H1 (cell line): ENCODE results near the gene KIT. TPM values are rescaled to one million over a fixed set of nuclear protein-coding genes. Genes with fewer than 3 reads are reported as not detected.

Source experiments
- CTCF ChIA-PET: fragments of 300-600 bp; sonication (Branson Sonifier 250); formaldehyde crosslinking; loops from one replicate; lab custom pipeline; 2021; ENCODE audit not compliant: partially characterized antibody; lab: Charles Lee
- POLR2A ChIA-PET: fragments of 300-600 bp; sonication (Branson Sonifier 250); formaldehyde crosslinking; loops from one replicate; lab custom pipeline; 2021; ENCODE audit warnings: inconsistent platforms; ENCODE audit not compliant: partially characterized antibody; lab: Charles Lee
- DNase-seq, 2 experiments: peaks; one replicate each; pipeline versions ENCODE4 v3.0.0 to v3.0.0-alpha.2; 2010 to 2022; ENCODE audit warnings: low spot score in 2 of 2, low read depth in 1 of 2, mixed read lengths in 1 of 2
- FAIRE-seq: peaks from 2 replicates; lab custom pipeline; 2011; peaks lifted over from hg19 to GRCh38; lab: Jason Lieb, UNC
- H2AFZ ChIP-seq: 2 replicates; pipeline ENCODE4 v1.8.1; 2012; ENCODE audit warnings: low read length, inconsistent platforms
- H2AK5ac ChIP-seq: 2 replicates; pipeline ENCODE4 v1.6.1; 2013; ENCODE audit warnings: low read depth, low read length
- H2BK120ac ChIP-seq: replicated peaks from 2 replicates; pipeline ENCODE3; 2013; ENCODE audit warnings: low read depth, low read length, inconsistent platforms
- H2BK12ac ChIP-seq: 2 replicates; pipeline ENCODE4 v1.6.1; 2013; ENCODE audit warnings: low read depth, low read length
- H2BK15ac ChIP-seq: 2 replicates; pipeline ENCODE4 v1.6.1; 2013; ENCODE audit warnings: low read length
- H2BK20ac ChIP-seq: 2 replicates; pipeline ENCODE4 v1.6.1; 2013; ENCODE audit warnings: low read length
- H2BK5ac ChIP-seq: 2 replicates; pipeline ENCODE4 v1.6.1; 2013; ENCODE audit warnings: low read depth, low read length
- H3K14ac ChIP-seq: 2 replicates; pipeline ENCODE4 v1.6.1; 2013; ENCODE audit warnings: inconsistent platforms; ENCODE audit not compliant: insufficient read length
- H3K18ac ChIP-seq: 2 replicates; pipeline ENCODE4 v1.6.1; 2013; ENCODE audit warnings: low read length; ENCODE audit errors: extremely low read depth
- H3K23ac ChIP-seq: 2 replicates; pipeline ENCODE4 v1.6.1; 2013; ENCODE audit warnings: inconsistent platforms; ENCODE audit not compliant: insufficient read length
- H3K23me2 ChIP-seq: 2 replicates; pipeline ENCODE4 v1.6.1; 2013; ENCODE audit warnings: low read depth, low read length
- H3K27ac ChIP-seq: 2 replicates; pipeline ENCODE4 v1.6.1; 2011; ENCODE audit warnings: low read depth, low read length, inconsistent platforms
- H3K27me3 ChIP-seq, 4 experiments: replicated peaks in 1 of 4; 1 replicate in 1 of 4; 2 replicates in 3 of 4; pipeline versions ENCODE4 v1.6.1 to v1.8.1; 2011 to 2013; ENCODE audit warnings: low read length in 3 of 4, mild to moderate bottlenecking in 3 of 4, inconsistent platforms in 2 of 4, mixed read lengths in 2 of 4, moderate library complexity in 1 of 4; ENCODE audit not compliant: control insufficient read depth in 3 of 4, insufficient read depth in 3 of 4; ENCODE audit errors: extremely low read depth in 1 of 4
- H3K36me3 ChIP-seq, 4 experiments: 2 replicates each; pipeline versions ENCODE4 v1.6.1 to v1.8.1; 2011 to 2013; ENCODE audit warnings: mild to moderate bottlenecking in 4 of 4, low read length in 3 of 4, moderate library complexity in 2 of 4, control low read depth in 1 of 4, inconsistent platforms in 1 of 4; ENCODE audit not compliant: insufficient read depth in 4 of 4, control insufficient read depth in 2 of 4
- H3K4ac ChIP-seq: replicated peaks from 2 replicates; pipeline ENCODE3; 2013; ENCODE audit warnings: low read length, low read depth, mixed read lengths, inconsistent platforms; ENCODE audit not compliant: insufficient read length
- H3K4me1 ChIP-seq, 4 experiments: replicated peaks in 1 of 4; 1 replicate in 1 of 4; 2 replicates in 3 of 4; pipeline versions ENCODE4 v1.6.1 to v1.8.1; 2011 to 2013; ENCODE audit warnings: low read length in 3 of 4, inconsistent platforms in 2 of 4, mixed read lengths in 1 of 4; ENCODE audit not compliant: insufficient read depth in 4 of 4, control insufficient read depth in 3 of 4
- H3K4me2 ChIP-seq, 2 experiments: 2 replicates each; pipeline versions ENCODE4 v1.6.1 to v1.8.1; 2011 to 2013; ENCODE audit warnings: low read depth in 2 of 2, low read length in 2 of 2, control low read depth in 1 of 2, inconsistent platforms in 1 of 2, mild to moderate bottlenecking in 1 of 2; ENCODE audit not compliant: insufficient read depth in 1 of 2
- H3K4me3 ChIP-seq, 4 experiments: fragments of 200-600, 300-600 bp in 1 of 4; sonication (generic), shearing (Covaris generic), sonication (Bioruptor Twin) in 1 of 4; 2 replicates each; pipeline versions ENCODE4 v1.5.1 to v1.8.1; 2011 to 2016; ENCODE audit warnings: low read length in 4 of 4, low read depth in 3 of 4, control low read depth in 2 of 4, inconsistent platforms in 2 of 4, mild to moderate bottlenecking in 2 of 4, mixed read lengths in 1 of 4, moderate library complexity in 1 of 4; ENCODE audit not compliant: insufficient read depth in 2 of 4; ENCODE audit errors: extremely low read depth in 1 of 4
- H3K56ac ChIP-seq: replicated peaks from 2 replicates; pipeline ENCODE3; 2013; ENCODE audit warnings: low read depth, mild to moderate bottlenecking, mixed read lengths, low read length, inconsistent platforms; ENCODE audit not compliant: insufficient read length
- H3K79me1 ChIP-seq: 2 replicates; pipeline ENCODE4 v1.6.1; 2013; ENCODE audit warnings: low read depth, low read length, control low read depth
- H3K79me2 ChIP-seq, 2 experiments: 2 replicates each; pipeline versions ENCODE4 v1.6.1 to v1.8.1; 2012 to 2013; ENCODE audit warnings: low read length in 2 of 2, mild to moderate bottlenecking in 2 of 2, inconsistent platforms in 1 of 2; ENCODE audit not compliant: insufficient read depth in 2 of 2, control insufficient read depth in 1 of 2
- H3K9ac ChIP-seq, 4 experiments: replicated peaks in 1 of 4; 1 replicate in 1 of 4; 2 replicates in 3 of 4; pipeline versions ENCODE4 v1.6.1 to v1.8.1; 2011 to 2013; ENCODE audit warnings: low read depth in 3 of 4, low read length in 3 of 4, control low read depth in 2 of 4, mild to moderate bottlenecking in 2 of 4, moderate library complexity in 2 of 4, inconsistent platforms in 1 of 4; ENCODE audit errors: extremely low read depth in 1 of 4
- H3K9me3 ChIP-seq, 2 experiments: 2 replicates each; pipeline versions ENCODE4 v1.6.1 to v1.8.1; 2012 to 2013; ENCODE audit warnings: mild to moderate bottlenecking in 2 of 2, moderate library complexity in 2 of 2, control low read depth in 1 of 2, inconsistent platforms in 1 of 2, low read depth in 1 of 2, low read length in 1 of 2, mixed read lengths in 1 of 2; ENCODE audit not compliant: insufficient read depth in 2 of 2
- H4K20me1 ChIP-seq, 2 experiments: replicated peaks in 1 of 2; 2 replicates each; pipeline versions ENCODE3 to v1.8.1; 2011 to 2013; ENCODE audit warnings: inconsistent platforms in 2 of 2, low read length in 2 of 2, mild to moderate bottlenecking in 1 of 2; ENCODE audit not compliant: insufficient read depth in 2 of 2, control insufficient read depth in 1 of 2
- H4K5ac ChIP-seq: 2 replicates; pipeline ENCODE4 v1.6.1; 2013; ENCODE audit warnings: low read length, low read depth, mixed read lengths, inconsistent platforms; ENCODE audit not compliant: insufficient read length
- H4K8ac ChIP-seq: 2 replicates; pipeline ENCODE4 v1.8.0; 2013; ENCODE audit warnings: mild to moderate bottlenecking, moderate library complexity, low read length, inconsistent platforms; ENCODE audit not compliant: insufficient read depth; ENCODE audit errors: extremely low read depth
- H4K91ac ChIP-seq: replicated peaks from 2 replicates; pipeline ENCODE3; 2013; ENCODE audit warnings: low read length, mixed read lengths, inconsistent platforms; ENCODE audit not compliant: insufficient read length
- ATF2 ChIP-seq: IDR thresholded peaks from 2 replicates; pipeline ENCODE4 v1.6.1; 2012; ENCODE audit warnings: low read length, inconsistent platforms
- BACH1 ChIP-seq: IDR thresholded peaks from 2 replicates; pipeline ENCODE4 v1.6.1; 2012; ENCODE audit warnings: low read length, improper control_type of control experiment
- CTCF ChIP-seq, 3 experiments: IDR thresholded peaks; 1 replicate in 2 of 3; 2 replicates in 1 of 3; pipeline versions ENCODE4 v1.5.1 to v1.6.1; 2011; ENCODE audit warnings: low read length in 3 of 3, mild to moderate bottlenecking in 3 of 3, inconsistent platforms in 2 of 3, low read depth in 1 of 3, moderate library complexity in 1 of 3; ENCODE audit not compliant: insufficient read depth in 1 of 3; ENCODE audit errors: control extremely low read depth in 1 of 3
- GTF2F1 ChIP-seq: IDR thresholded peaks from 2 replicates; pipeline ENCODE4 v1.6.1; 2012; ENCODE audit warnings: low read depth, low read length, improper control_type of control experiment, borderline replicate concordance
- HDAC6 ChIP-seq: IDR thresholded peaks from one replicate; pipeline ENCODE4 v1.7.1; 2012; ENCODE audit warnings: low read depth, mild to moderate bottlenecking, inconsistent platforms, low read length, moderate library complexity
- RXRA ChIP-seq: IDR thresholded peaks from 2 replicates; pipeline ENCODE4 v1.6.1; 2011; ENCODE audit warnings: low read depth, mild to moderate bottlenecking, low read length, moderate library complexity; ENCODE audit not compliant: insufficient read depth
- SIN3A ChIP-seq, 2 experiments: IDR thresholded peaks in 1 of 2; conservative IDR thresholded peaks in 1 of 2; 2 replicates each; pipeline ENCODE4 v1.6.1; 2011 to 2012; ENCODE audit warnings: low read length in 2 of 2, improper control_type of control experiment in 1 of 2, low read depth in 1 of 2, mild to moderate bottlenecking in 1 of 2
- SP2 ChIP-seq: IDR thresholded peaks from 2 replicates; pipeline ENCODE4 v1.6.1; 2012; ENCODE audit warnings: mild to moderate bottlenecking, low read length, inconsistent platforms
- WGBS, 2 experiments: shearing (Covaris generic) in 1 of 2; methylation state at CpG; one replicate each; pipeline versions ENCODE4 v1.1.6 to v1.1.7; 2013 to 2015; ENCODE audit warnings: low lambda C conversion rate in 2 of 2, mixed read lengths in 2 of 2, inconsistent platforms in 1 of 2, low coverage in 1 of 2, missing lambda C conversion rate in 1 of 2; ENCODE audit not compliant: insufficient replicate concordance in 2 of 2, insufficient coverage in 1 of 2, insufficient read length in 1 of 2; ENCODE audit errors: extremely low coverage in 1 of 2, missing lambda C conversion rate in 1 of 2; 5-methylcytosine and 5-hydroxymethylcytosine counted together
- polyA plus RNA-seq, 7 experiments: library from polyadenylated mRNA; depleted of rRNA in 3 of 7; stranded (reverse) in 5 of 7; unstranded in 2 of 7; fragments of >200 nt in 5 of 7; fragments of 200-250 nt in 2 of 7; gene quantifications; 1 replicate in 5 of 7; 2 replicates in 1 of 7; 4 replicates in 1 of 7; pipeline versions ENCODE4 v1.2.1 to v1.2.3, GENCODE V29; 2011 to 2013; ENCODE audit warnings: missing spikeins in 2 of 7, mixed read lengths in 2 of 7
- total RNA-seq: library from RNA; stranded (reverse); fragmentation: NEBNext Ultra II Directional; extraction: Animal tissue kit (Norgen Biotek cat#: 25700); gene quantifications from 2 replicates; pipeline ENCODE4 v1.2.1, GENCODE V29; 2021

The KIT gene
- total and polyA plus RNA-seq, 2 of the 8 experiments (the other 6 are each of a cell fraction or from before 2014, with no cell fraction given): 14.4 to 24.8 TPM

GRCh38 chr4:54643958-54644751 lies 13.6 kb upstream of the KIT start:
- Histone ChIP-seq H3K56ac (no peak overlapping the region), H2AFZ (no peak overlapping the region), H4K8ac (no peak overlapping the region), H3K27me3 (no peaks in the 10 kb centered on the region), H2AK5ac (no peak overlapping the region), H2BK5ac (no peak overlapping the region), H4K91ac (no peak overlapping the region), H3K18ac (no peak overlapping the region), H3K27ac (no peak overlapping the region), H3K9me3 (no peaks in the 10 kb centered on the region), H3K4me3 (no peak overlapping the region), H3K36me3 (no peaks in the 10 kb centered on the region), H2BK12ac (no peak overlapping the region), H3K14ac (no peak overlapping the region), H3K4ac (no peak overlapping the region), H3K9ac (no peak overlapping the region), H3K23ac (no peak overlapping the region), H2BK120ac (no peak overlapping the region), H4K5ac (no peak overlapping the region), H3K79me2 (no peaks in the 10 kb centered on the region), H3K4me2 (no peak overlapping the region), H2BK15ac (no peak overlapping the region), H4K20me1 (no peaks in the 10 kb centered on the region), H3K79me1 (no peaks in the 10 kb centered on the region), H2BK20ac (no peak overlapping the region)
- DNase-seq (no peak), FAIRE-seq (no peak)
- CTCF ChIA-PET: no interaction called here
- 97% methylated on average over 6 of the region's 6 CpGs; no CpG with 5 or more reads in 1 of the 2 experiments for WGBS, 2 experiments
- POLR2A ChIA-PET: no interaction called here
- TF ChIP-seq BACH1 (no peak), HDAC6 (no peak), CTCF (IDR thresholded peaks at IDR 0.05; ENCODE audit: control extremely low read depth in 1 of 3, insufficient read depth in 1 of 3, low read depth in 1 of 3, low read length in 3 of 3) (no peak), ATF2 (no peak), SIN3A (conservative IDR thresholded peaks at IDR 0.05 in 1 of 2, IDR thresholded peaks at IDR 0.05 in 1 of 2; ENCODE audit: low read depth in 1 of 2, low read length in 2 of 2) (no peak), SP2 (no peak), GTF2F1 (no peak), RXRA (no peak)
- TF ChIP-seq, all 59 proteins: peak for 0
- Histone ChIP-seq H3K4me1 (peaks cover 0 to under 1% (median 0%) of the 10 kb centered on the region in 4 experiments; a peak in 2 of 7 replicates), H3K23me2 (no peaks in the 10 kb centered on the region)
